GM21717 (cell line): ENCODE results near the gene HEPN1.

Source experiments
- ATAC-seq: cut with Tn5 transposase; IDR thresholded peaks from one replicate; pipeline ENCODE4 v1.9.1; 2021; ENCODE audit warnings: mild to moderate bottlenecking, moderate library complexity; ENCODE audit not compliant: unreplicated experiment

The HEPN1 gene

GRCh38 chr11:124884340-124884739 is 34.7 kb upstream of the HEPN1 start:
- ATAC-seq, result no peak

DNA sequence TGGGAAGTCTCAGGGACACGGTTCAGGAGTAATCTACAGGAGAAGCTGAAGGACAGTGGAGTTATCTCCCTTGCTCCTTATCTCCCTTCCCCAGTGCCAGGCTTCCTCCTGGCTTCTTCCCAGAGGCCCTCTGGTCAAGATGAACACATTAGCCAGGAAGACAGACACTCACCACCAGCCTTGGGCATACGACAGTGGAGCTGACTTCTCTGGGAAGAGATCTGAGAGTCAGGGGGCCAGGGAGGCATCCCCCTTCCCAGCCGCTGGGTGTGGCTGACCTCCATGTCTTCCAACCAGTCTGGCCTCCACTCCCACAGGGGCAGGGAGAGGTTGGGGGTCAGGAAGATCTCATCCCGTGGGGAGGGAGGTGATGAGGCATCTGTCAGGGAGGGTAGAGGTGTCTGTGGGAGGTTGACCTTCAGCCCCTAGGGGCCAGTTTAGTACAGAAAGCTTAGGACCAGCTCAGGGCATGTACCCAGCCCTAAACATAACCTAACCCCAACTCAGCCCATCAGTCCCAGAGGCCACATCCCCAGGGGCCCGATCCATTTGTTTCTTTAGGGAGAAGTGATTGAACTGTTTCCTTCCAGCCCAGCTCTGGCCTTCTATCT is 34.1 kb upstream of the HEPN1 start:
- no peak for ATAC-seq

DNA sequence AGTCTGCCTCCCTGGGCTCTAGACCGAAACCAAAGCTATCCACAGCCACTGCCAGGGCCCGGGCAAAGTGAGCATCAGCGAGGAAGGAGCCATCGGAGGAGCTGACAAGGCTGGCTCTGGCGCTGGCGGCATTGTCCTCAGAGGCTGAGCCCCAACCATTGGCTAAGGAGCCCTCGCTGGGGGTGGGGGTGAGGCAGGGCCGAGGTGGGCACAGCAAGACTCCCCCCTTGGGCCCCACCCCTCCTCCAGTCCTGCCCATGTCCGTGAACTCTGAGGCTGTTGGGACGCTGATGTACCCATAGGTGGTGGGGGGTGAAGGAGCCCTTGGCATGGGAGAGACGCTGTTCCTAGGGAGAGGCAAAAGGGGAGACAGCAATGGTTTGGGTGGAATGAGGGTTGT is 32.6 kb upstream of the HEPN1 start:
- no peak for ATAC-seq

DNA sequence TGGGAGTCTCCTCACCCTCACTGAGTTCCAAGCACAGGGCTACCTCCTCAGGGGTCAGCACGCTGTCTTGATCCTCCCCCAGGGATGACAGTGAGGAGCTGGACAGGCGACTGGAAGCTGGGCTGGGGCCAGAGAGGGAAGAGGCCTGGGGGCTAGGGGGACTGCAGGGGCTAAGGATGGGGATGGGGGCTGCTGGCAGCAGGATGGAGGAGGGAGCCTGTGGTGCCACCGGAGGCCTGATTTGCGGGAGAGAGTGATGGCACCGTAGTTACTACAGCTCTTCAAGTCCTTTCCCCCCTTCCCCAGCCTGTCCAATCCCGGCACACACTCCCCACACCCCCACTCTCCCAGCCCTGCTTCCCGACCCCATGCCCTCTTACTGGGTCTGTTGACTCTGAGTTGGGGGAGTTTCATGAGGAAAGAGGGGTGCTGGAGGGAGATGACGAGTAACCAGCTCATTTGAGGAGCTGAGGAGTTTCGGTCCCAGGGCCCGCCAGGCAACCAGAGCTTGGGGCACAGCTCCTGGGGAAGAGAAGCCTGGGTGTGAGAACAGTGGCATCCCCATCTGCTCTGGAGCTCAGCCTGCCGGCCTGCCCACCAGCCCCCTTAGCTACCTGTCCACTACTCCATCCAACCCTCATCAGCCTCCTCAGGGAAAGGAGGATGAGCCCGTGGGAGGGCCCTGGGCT is 31.9 kb upstream of the HEPN1 start:
- no peak for ATAC-seq

DNA sequence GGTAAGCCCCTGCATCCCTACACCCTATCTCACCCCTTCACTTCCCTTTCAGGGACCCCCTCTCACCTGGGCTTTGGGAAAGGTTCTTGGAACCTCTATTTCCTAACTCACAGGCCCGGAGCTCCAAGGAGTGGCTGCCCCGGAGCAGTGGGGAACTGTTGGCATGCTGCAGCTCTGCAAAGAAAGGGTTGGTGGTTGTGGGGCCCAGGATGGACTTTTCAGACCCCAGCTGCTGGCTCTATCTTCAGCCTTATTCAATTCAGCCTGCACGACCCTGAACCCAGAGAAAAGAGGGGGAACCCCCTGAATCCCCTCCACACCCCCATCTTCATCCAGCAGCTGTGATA is 31.4 kb upstream of the HEPN1 start:
- no peak for ATAC-seq

GRCh38 chr11:124889191-124890091 is 29.6 kb upstream of the HEPN1 start:
- ATAC-seq, result no peak

- no peak for ATAC-seq
These were observed 28.9 kb upstream of the HEPN1 start for GRCh38 chr11:124890151-124890550.

DNA sequence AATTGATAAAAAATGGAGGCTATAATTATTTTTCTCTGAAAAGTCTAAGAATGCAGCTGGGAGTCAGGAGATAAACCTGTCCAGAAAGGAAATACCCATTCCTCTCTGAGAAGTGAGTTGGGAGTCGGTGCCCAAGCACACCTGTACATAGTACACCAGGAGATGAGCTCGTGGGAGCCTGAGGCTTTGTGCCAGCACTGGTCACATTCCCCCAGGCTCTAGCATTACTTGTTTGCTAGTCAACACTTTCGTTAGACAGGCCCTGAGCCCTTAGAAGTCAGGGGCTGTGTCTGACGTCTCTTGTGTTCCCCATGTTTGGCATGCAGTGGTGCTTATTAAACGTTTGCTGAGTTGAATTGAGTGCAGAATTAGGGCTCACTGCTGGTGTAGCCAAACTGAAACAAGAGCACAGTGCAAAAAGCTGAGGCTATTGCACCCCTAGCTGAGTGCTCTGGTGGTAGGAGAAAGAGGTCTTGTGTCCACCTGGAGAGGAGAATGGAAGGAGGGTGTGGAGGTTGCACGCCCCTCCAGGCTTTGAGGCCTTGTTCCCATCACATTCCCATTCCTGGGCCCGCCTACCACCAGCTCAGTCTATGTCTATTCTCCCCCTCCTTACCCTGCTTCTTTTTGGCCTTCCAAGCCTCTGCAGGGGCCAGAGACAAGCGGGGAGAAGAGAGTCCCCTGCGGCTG is 28.2 kb upstream of the HEPN1 start:
- no peak for ATAC-seq

GRCh38 chr11:124891373-124891861 is 27.6 kb upstream of the HEPN1 start:
- ATAC-seq, result no peak

DNA sequence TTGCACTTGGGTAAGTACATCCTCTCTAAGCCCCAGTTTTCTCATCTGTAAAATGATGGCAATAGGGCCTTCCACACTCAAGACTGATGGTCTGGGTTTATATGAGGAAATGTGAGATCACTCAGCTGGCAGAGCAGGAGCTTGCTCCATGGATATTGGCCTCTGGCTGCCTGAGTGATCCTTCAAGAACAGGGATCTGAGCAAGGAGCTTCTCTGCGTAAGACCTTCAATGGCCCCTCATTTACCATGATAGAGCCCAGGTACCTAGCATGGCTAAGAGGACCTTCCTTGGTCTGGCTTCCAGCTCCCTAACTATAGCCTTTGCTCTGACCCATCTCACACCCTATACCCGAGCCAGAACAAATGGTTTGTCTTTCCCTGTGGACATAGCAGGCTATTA is 26.9 kb upstream of the HEPN1 start:
- ATAC-seq, result no peak

GRCh38 chr11:124892750-124893454 is 26.1 kb upstream of the HEPN1 start:
- ATAC-seq, result no peak

- ATAC-seq, result no peak
These were observed 25.2 kb upstream of the HEPN1 start for GRCh38 chr11:124893781-124894401.

- no peak for ATAC-seq
These were observed 24.2 kb upstream of the HEPN1 start for GRCh38 chr11:124894606-124895430.

GRCh38 chr11:124895471-124895971 is 23.5 kb upstream of the HEPN1 start:
- ATAC-seq, result no peak

GRCh38 chr11:124896071-124896750 is 22.8 kb upstream of the HEPN1 start:
- no peak for ATAC-seq

DNA sequence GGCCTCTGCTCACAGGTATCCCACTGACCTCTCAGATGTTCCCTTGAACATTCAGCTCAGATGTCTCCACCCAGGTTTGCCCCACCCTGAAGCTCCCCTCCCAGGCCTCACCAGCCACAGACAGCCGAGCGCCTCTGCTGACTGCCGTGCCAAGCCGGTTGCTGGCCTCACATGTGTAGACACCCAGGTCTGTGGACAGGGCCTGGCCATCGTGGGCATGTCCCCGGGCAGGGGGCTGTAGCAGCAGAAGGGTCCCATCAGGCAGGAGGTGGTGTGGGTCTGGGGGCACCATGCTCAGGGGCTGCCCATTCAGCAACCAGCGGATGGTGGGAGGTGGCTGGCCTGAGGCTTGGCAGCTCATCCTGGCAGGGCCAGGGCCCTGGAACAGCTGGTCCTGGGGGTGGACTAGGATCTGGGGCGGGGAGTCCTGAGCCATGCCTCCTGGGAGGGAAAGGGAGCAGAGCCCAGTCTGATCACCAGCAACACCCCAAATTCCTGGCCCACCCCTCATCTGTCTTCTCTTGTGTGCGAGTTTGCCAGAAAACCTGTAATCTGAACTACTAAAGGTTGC is 22.1 kb upstream of the HEPN1 start:
- ATAC-seq, result no peak

DNA sequence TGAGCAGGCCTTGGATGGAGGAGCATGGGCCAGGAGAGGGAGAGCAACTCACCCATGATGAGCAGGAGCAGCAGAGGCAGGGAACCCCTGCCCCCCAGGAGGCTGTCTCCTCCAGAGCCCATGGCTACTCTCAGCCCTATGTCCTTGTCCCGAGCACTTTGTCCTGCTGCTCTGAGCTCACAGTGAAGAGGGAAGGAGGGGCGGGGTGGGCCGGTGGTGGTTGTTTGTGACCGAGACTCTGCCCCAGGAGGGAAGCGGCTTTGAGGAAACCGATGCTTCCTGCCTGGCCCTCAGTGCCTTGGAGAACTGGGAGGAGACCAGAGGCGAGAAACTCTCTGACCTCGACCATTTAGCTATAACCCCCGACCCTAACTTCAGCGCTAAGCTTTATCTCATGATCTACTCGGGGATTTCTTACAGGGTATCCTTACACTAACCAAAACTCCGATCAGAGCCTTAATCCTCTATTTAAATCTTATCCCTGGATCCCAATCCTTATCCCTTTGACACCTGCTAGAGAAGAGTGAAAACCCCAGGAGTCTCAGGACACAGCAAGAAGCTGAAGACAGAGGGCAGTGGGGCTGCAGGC is 21.3 kb upstream of the HEPN1 start, which contains the start of gene ROBO4:
TSS of gene ROBO4 (minus strand) at position 192 of the 589 bp plus-strand sequence. CDS start at position 122, 70 bp downstream.
- no peak for ATAC-seq

DNA sequence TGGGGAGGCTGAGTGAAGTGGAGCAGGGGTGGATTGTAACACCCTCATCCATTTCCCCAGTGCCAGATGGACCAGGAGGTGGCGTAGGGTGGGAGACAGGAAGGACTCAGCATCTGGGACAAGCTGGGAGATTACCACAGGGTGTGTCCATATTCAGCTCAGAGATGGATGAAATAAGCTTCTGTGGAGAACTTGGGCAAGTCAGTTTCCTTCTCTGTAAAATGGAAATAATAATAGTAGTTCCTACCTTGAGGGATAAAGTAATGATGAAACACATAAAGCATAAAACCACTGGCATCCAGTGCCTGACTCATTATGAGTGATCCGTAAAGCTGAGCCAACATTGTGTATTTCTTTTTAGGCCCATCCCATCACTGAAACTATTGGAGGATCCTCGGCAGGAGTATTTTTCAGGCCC is 20.8 kb upstream of the HEPN1 start:
- no peak for ATAC-seq
